GM12878 (cell line): Measurements from ENCODE around the gene LIN7B. TPM values are rescaled to one million over a fixed set of nuclear protein-coding genes. Genes with fewer than 3 reads are reported as not detected.

Experiments used
- CBX3 ChIP-seq: fragments of 200-600 bp; sonication (generic); IDR thresholded peaks from 2 replicates; pipeline ENCODE4 v1.6.1; 2016; ENCODE audit warnings: low read depth, borderline replicate concordance
- CHD1 ChIP-seq: IDR thresholded peaks from 2 replicates; pipeline ENCODE4 v1.6.1; 2012; ENCODE audit warnings: low read depth, low read length, improper control_type of control experiment
- EED ChIP-seq: sonication (generic); IDR thresholded peaks from 2 replicates; pipeline ENCODE4 v1.6.1; 2016; ENCODE audit warnings: antibody characterized with exemption, low read depth
- GATAD2B ChIP-seq: fragments of 450-650 bp; conservative IDR thresholded peaks from 2 replicates; pipeline ENCODE4 v1.6.1; 2017; ENCODE audit warnings: low read depth, mild to moderate bottlenecking, moderate library complexity
- IRF4 ChIP-seq: IDR thresholded peaks from 2 replicates; pipeline ENCODE4 v1.6.1; 2011; ENCODE audit warnings: low read depth, low read length
- NBN ChIP-seq: fragments of 450-650 bp; IDR thresholded peaks from 2 replicates; pipeline ENCODE4 v1.6.1; 2016
- PAX8 ChIP-seq: fragments of 450-650 bp; IDR thresholded peaks from 2 replicates; pipeline ENCODE4 v1.6.1; 2017; ENCODE audit warnings: mild to moderate bottlenecking, moderate library complexity
- POU2F2 ChIP-seq: IDR thresholded peaks from 3 replicates; pipeline ENCODE4 v1.6.1; 2011; ENCODE audit warnings: low read depth, mild to moderate bottlenecking, low read length, borderline replicate concordance
- RELA ChIP-seq: fragments of 450-650 bp; IDR thresholded peaks from 2 replicates; pipeline ENCODE4 v1.8.0; 2014; ENCODE audit warnings: borderline replicate concordance; ENCODE audit not compliant: partially characterized antibody
- RFX5 ChIP-seq: IDR thresholded peaks from 2 replicates; pipeline ENCODE4 v1.6.1; 2011; ENCODE audit warnings: low read depth, low read length, improper control_type of control experiment
- SREBF2 ChIP-seq: IDR thresholded peaks from 2 replicates; pipeline ENCODE4 v1.6.1; 2012; ENCODE audit warnings: mild to moderate bottlenecking, low read length
- STAT1 ChIP-seq: fragments of 450-650 bp; conservative IDR thresholded peaks from 2 replicates; pipeline ENCODE4 v1.6.1; 2014; ENCODE audit warnings: antibody characterized with exemption, mild to moderate bottlenecking
- SUZ12 ChIP-seq: fragments of 200-600 bp; sonication (generic); IDR thresholded peaks from one replicate; pipeline ENCODE4 v1.6.1; 2018; ENCODE audit warnings: antibody characterized with exemption, mild to moderate bottlenecking; ENCODE audit not compliant: unreplicated experiment
- YBX1 ChIP-seq: fragments of 450-650 bp; IDR thresholded peaks from 2 replicates; pipeline ENCODE4 v1.6.1; 2016; ENCODE audit warnings: antibody characterized with exemption
- polyA plus RNA-seq, 11 experiments: library from polyadenylated mRNA; depleted of rRNA in 4 of 11; unstranded in 6 of 11; stranded (reverse) in 5 of 11; fragments of >200 nt; fragmentation: Nextera tagmentation in 4 of 11; fragmentation: Illumina TruSeq in 1 of 11; extraction: Ambion mirVana in 4 of 11; extraction: Trizol in 1 of 11; gene quantifications; 1 replicate in 1 of 11; 2 replicates in 10 of 11; pipeline versions ENCODE4 v1.2.1 to v1.2.3, GENCODE V29; 2011 to 2016; ENCODE audit warnings: inconsistent platforms in 2 of 11, missing spikeins in 2 of 11, low read depth in 1 of 11
- total RNA-seq, 4 experiments: library from RNA; depleted of rRNA in 3 of 4; stranded (reverse); fragments of >200 nt in 3 of 4; fragmentation: Illumina TruSeq in 1 of 4; extraction: Trizol in 1 of 4; gene quantifications; 2 replicates each; pipeline versions ENCODE4 v1.2.1 to v1.2.3, GENCODE V29; 2013 to 2021
- TF ChIP-seq, protein P1 (sequence below): fragments of 450-650 bp; IDR thresholded peaks from 2 replicates; pipeline ENCODE4 v1.6.1; 2017; ENCODE audit warnings: low read depth, mild to moderate bottlenecking, moderate library complexity
- TF ChIP-seq, protein P2 (sequence below): IDR thresholded peaks from 2 replicates; pipeline ENCODE4 v1.6.1; 2011; ENCODE audit warnings: low read depth, low read length, improper control_type of control experiment, borderline replicate concordance
- TF ChIP-seq, protein P3 (sequence below): fragments of 450-650 bp; IDR thresholded peaks from 2 replicates; pipeline ENCODE4 v1.6.1; 2017; ENCODE audit warnings: borderline replicate concordance
- TF ChIP-seq, protein P4 (sequence below): fragments of 450-650 bp; formaldehyde crosslinking; IDR thresholded peaks from 2 replicates; pipeline ENCODE4 v1.5.0; 2022; ENCODE audit warnings: mild to moderate bottlenecking, missing genetic modification characterization
- TF ChIP-seq, protein P5 (sequence below): fragments of 450-650 bp; formaldehyde crosslinking; IDR thresholded peaks from 2 replicates; pipeline ENCODE4 v1.4.0; 2020; ENCODE audit warnings: mild to moderate bottlenecking, moderate library complexity

Gene LIN7B
- total and polyA plus RNA-seq, 10 of the 15 experiments (the other 5 are each of a cell fraction or from before 2014, with no cell fraction given): 0.15 to 3.5 (median 1.6) TPM; not detected in 2

DNA sequence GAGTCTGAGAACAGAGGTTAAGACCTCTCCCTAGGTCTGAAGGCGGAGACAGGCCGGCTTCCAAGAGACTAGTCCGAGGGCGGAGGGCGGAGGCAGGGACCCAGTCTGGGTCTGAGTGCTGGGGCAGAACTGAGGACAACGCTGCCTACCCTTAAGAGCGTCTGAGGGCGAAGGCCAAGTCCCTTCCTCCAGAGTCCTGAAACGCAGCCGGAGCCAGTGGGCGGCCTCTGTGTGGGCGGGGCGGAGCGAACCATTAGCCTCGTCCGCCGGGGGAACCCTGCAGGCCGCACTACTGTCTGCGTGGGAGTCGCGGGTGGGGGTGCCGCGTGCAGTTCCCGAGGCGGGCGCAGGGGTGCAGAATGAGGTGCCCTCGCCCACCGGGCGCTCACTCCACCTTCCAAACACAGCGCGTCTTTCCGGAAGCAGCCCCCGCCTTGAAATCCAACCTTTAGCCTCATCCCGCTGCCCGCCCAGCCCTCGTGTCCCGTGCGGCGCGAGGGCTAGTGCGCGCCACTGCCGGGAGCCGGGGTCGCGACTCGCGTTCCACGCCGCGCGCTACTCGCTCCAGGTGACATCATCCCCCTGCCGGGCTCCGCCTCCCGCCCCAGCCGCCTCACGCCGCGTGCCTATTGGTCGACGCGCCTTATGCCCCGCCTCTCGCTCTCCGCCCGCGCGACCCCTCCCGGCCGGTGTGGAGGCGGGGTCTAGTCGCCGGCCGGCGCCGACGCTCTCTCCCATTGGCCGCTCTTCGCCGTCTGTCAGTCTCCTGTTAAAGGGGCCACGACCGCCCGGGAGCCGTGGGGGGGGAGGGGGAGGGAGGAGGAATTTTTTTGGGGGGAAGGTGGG lies 4.6 kb downstream of the LIN7B start, which contains the start of gene C19orf73 (continued):
- TF ChIP-seq, protein P1, sequence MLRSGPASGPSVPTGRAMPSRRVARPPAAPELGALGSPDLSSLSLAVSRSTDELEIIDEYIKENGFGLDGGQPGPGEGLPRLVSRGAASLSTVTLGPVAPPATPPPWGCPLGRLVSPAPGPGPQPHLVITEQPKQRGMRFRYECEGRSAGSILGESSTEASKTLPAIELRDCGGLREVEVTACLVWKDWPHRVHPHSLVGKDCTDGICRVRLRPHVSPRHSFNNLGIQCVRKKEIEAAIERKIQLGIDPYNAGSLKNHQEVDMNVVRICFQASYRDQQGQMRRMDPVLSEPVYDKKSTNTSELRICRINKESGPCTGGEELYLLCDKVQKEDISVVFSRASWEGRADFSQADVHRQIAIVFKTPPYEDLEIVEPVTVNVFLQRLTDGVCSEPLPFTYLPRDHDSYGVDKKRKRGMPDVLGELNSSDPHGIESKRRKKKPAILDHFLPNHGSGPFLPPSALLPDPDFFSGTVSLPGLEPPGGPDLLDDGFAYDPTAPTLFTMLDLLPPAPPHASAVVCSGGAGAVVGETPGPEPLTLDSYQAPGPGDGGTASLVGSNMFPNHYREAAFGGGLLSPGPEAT: peak; percentile 86
- TF ChIP-seq, protein P2, sequence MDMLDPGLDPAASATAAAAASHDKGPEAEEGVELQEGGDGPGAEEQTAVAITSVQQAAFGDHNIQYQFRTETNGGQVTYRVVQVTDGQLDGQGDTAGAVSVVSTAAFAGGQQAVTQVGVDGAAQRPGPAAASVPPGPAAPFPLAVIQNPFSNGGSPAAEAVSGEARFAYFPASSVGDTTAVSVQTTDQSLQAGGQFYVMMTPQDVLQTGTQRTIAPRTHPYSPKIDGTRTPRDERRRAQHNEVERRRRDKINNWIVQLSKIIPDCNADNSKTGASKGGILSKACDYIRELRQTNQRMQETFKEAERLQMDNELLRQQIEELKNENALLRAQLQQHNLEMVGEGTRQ: no peak
- TF ChIP-seq POU2F2: no peak
- TF ChIP-seq, protein P3, sequence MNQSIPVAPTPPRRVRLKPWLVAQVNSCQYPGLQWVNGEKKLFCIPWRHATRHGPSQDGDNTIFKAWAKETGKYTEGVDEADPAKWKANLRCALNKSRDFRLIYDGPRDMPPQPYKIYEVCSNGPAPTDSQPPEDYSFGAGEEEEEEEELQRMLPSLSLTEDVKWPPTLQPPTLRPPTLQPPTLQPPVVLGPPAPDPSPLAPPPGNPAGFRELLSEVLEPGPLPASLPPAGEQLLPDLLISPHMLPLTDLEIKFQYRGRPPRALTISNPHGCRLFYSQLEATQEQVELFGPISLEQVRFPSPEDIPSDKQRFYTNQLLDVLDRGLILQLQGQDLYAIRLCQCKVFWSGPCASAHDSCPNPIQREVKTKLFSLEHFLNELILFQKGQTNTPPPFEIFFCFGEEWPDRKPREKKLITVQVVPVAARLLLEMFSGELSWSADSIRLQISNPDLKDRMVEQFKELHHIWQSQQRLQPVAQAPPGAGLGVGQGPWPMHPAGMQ: no peak
- TF ChIP-seq GATAD2B: peak; percentile 99
- TF ChIP-seq, protein P4, sequence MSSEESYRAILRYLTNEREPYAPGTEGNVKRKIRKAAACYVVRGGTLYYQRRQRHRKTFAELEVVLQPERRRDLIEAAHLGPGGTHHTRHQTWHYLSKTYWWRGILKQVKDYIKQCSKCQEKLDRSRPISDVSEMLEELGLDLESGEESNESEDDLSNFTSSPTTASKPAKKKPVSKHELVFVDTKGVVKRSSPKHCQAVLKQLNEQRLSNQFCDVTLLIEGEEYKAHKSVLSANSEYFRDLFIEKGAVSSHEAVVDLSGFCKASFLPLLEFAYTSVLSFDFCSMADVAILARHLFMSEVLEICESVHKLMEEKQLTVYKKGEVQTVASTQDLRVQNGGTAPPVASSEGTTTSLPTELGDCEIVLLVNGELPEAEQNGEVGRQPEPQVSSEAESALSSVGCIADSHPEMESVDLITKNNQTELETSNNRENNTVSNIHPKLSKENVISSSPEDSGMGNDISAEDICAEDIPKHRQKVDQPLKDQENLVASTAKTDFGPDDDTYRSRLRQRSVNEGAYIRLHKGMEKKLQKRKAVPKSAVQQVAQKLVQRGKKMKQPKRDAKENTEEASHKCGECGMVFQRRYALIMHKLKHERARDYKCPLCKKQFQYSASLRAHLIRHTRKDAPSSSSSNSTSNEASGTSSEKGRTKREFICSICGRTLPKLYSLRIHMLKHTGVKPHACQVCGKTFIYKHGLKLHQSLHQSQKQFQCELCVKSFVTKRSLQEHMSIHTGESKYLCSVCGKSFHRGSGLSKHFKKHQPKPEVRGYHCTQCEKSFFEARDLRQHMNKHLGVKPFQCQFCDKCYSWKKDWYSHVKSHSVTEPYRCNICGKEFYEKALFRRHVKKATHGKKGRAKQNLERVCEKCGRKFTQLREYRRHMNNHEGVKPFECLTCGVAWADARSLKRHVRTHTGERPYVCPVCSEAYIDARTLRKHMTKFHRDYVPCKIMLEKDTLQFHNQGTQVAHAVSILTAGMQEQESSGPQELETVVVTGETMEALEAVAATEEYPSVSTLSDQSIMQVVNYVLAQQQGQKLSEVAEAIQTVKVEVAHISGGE (CRISPR knock-in tag): no peak
- TF ChIP-seq CHD1: peak; percentile 96
- TF ChIP-seq, protein P5, sequence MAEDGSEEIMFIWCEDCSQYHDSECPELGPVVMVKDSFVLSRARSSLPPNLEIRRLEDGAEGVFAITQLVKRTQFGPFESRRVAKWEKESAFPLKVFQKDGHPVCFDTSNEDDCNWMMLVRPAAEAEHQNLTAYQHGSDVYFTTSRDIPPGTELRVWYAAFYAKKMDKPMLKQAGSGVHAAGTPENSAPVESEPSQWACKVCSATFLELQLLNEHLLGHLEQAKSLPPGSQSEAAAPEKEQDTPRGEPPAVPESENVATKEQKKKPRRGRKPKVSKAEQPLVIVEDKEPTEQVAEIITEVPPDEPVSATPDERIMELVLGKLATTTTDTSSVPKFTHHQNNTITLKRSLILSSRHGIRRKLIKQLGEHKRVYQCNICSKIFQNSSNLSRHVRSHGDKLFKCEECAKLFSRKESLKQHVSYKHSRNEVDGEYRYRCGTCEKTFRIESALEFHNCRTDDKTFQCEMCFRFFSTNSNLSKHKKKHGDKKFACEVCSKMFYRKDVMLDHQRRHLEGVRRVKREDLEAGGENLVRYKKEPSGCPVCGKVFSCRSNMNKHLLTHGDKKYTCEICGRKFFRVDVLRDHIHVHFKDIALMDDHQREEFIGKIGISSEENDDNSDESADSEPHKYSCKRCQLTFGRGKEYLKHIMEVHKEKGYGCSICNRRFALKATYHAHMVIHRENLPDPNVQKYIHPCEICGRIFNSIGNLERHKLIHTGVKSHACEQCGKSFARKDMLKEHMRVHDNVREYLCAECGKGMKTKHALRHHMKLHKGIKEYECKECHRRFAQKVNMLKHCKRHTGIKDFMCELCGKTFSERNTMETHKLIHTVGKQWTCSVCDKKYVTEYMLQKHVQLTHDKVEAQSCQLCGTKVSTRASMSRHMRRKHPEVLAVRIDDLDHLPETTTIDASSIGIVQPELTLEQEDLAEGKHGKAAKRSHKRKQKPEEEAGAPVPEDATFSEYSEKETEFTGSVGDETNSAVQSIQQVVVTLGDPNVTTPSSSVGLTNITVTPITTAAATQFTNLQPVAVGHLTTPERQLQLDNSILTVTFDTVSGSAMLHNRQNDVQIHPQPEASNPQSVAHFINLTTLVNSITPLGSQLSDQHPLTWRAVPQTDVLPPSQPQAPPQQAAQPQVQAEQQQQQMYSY (CRISPR knock-in tag): no peak
- TF ChIP-seq NBN: peak; percentile 98
- no peak; the same call in 1 of the 2 replicates for TF ChIP-seq EED
- TF ChIP-seq YBX1: no peak
- no peak for TF ChIP-seq IRF4
- no peak for TF ChIP-seq RFX5
- no peak for TF ChIP-seq SREBF2
- peak; percentile 69 for TF ChIP-seq RELA
- TF ChIP-seq CBX3: no peak
- TF ChIP-seq SUZ12: no peak
- TF ChIP-seq PAX8: no peak
- TF ChIP-seq STAT1: peak; percentile 91
